HEK293 (cell line): ENCODE data around the gene OR5AU1.

Source experiments
- CTCF ChIA-PET: fragments of 350-600 bp; formaldehyde crosslinking; extraction: SDS; loops from one replicate; lab custom pipeline; 2021; ENCODE audit warnings: antibody characterized with exemption; lab: Yijun Ruan, JAX
- POLR2A ChIA-PET: fragments of 300-600 bp; formaldehyde crosslinking; extraction: SDS; loops from one replicate; lab custom pipeline; 2020; ENCODE audit warnings: antibody characterized with exemption, inconsistent platforms; lab: Yijun Ruan, JAX
- H3K27ac ChIP-seq: fragments of 200-500 bp; sonication (Bioruptor generic); 2 replicates; pipeline ENCODE4 v1.5.1; 2014; ENCODE audit warnings: low read depth, low read length, control low read depth, inconsistent platforms; ENCODE audit errors: extremely low read depth
- H3K36me3 ChIP-seq, 2 experiments: fragments of 200-500 bp in 1 of 2; sonication (Bioruptor generic) in 1 of 2; 1 replicate in 1 of 2; 2 replicates in 1 of 2; pipeline ENCODE4 v1.5.1; 2014 to 2017; ENCODE audit warnings: inconsistent platforms in 2 of 2, low read length in 2 of 2; ENCODE audit not compliant: control insufficient read depth in 2 of 2, insufficient read depth in 1 of 2
- H3K4me1 ChIP-seq: fragments of 200-500 bp; sonication (Bioruptor generic); 2 replicates; pipeline ENCODE4 v1.5.1; 2014; ENCODE audit warnings: mild to moderate bottlenecking, low read length, inconsistent platforms; ENCODE audit not compliant: control insufficient read depth, insufficient read depth
- H3K4me3 ChIP-seq: 2 replicates; pipeline ENCODE4 v1.5.1; 2011; ENCODE audit warnings: low read depth, mild to moderate bottlenecking, control low read depth, low read length, moderate library complexity
- H3K9me3 ChIP-seq: fragments of 200-500 bp; sonication (Bioruptor generic); 2 replicates; pipeline ENCODE4 v1.5.1; 2014; ENCODE audit warnings: low read depth, low read length, inconsistent platforms; ENCODE audit not compliant: control insufficient read depth, insufficient read depth
- EGR2 ChIP-seq: fragments of 450-650 bp; formaldehyde crosslinking; IDR thresholded peaks from 2 replicates; pipeline ENCODE4 v1.5.1; 2016; ENCODE audit warnings: low read depth, missing biosample characterization, missing genetic modification characterization
- GLI2 ChIP-seq: fragments of 450-650 bp; formaldehyde crosslinking; IDR thresholded peaks from 2 replicates; pipeline ENCODE4; 2017; ENCODE audit warnings: missing biosample characterization, missing genetic modification characterization, low read depth, borderline replicate concordance
- GLIS2 ChIP-seq: fragments of 450-650 bp; formaldehyde crosslinking; IDR thresholded peaks from 2 replicates; pipeline ENCODE4 v1.5.1; 2016; ENCODE audit warnings: missing biosample characterization, missing genetic modification characterization
- PRDM1 ChIP-seq: fragments of 450-650 bp; formaldehyde crosslinking; IDR thresholded peaks from 2 replicates; pipeline ENCODE4; 2016; ENCODE audit warnings: missing biosample characterization, missing genetic modification characterization
- TCF7L2 ChIP-seq: IDR thresholded peaks from 2 replicates; pipeline ENCODE4 v1.6.1; 2011; ENCODE audit warnings: low read depth, mild to moderate bottlenecking, inconsistent platforms, low read length, moderate library complexity, borderline replicate concordance
- ZBTB1 ChIP-seq: fragments of 450-650 bp; formaldehyde crosslinking; IDR thresholded peaks from 2 replicates; pipeline ENCODE4 v1.5.1; 2016; ENCODE audit warnings: missing biosample characterization, missing genetic modification characterization
- ZNF132 ChIP-seq: fragments of 450-650 bp; formaldehyde crosslinking; IDR thresholded peaks from 2 replicates; pipeline ENCODE4 v1.5.1; 2017; ENCODE audit warnings: missing biosample characterization, missing genetic modification characterization, borderline replicate concordance
- ZNF138 ChIP-seq: fragments of 450-650 bp; formaldehyde crosslinking; IDR thresholded peaks from 2 replicates; pipeline ENCODE4 v1.5.1; 2016; ENCODE audit warnings: missing biosample characterization, missing genetic modification characterization, borderline replicate concordance
- ZNF155 ChIP-seq: fragments of 450-650 bp; formaldehyde crosslinking; IDR thresholded peaks from 2 replicates; pipeline ENCODE4 v1.5.1; 2016; ENCODE audit warnings: missing biosample characterization, missing genetic modification characterization
- ZNF174 ChIP-seq: fragments of 450-650 bp; formaldehyde crosslinking; IDR thresholded peaks from 2 replicates; pipeline ENCODE4 v1.5.0; 2017; ENCODE audit warnings: missing biosample characterization, mild to moderate bottlenecking, missing genetic modification characterization
- ZNF354C ChIP-seq: fragments of 450-650 bp; formaldehyde crosslinking; IDR thresholded peaks from 2 replicates; pipeline ENCODE4 v1.5.1; 2016; ENCODE audit warnings: missing biosample characterization, missing genetic modification characterization, low read depth, borderline replicate concordance
- ZNF510 ChIP-seq: fragments of 450-650 bp; formaldehyde crosslinking; IDR thresholded peaks from 2 replicates; pipeline ENCODE4 v1.5.1; 2018; ENCODE audit warnings: mild to moderate bottlenecking, missing genetic modification characterization, missing biosample characterization; ENCODE audit not compliant: insufficient replicate concordance
- ZNF560 ChIP-seq: fragments of 450-650 bp; formaldehyde crosslinking; IDR thresholded peaks from 2 replicates; pipeline ENCODE4 v1.5.1; 2017; ENCODE audit warnings: missing biosample characterization, missing genetic modification characterization, borderline replicate concordance
- ZNF629 ChIP-seq: fragments of 450-650 bp; formaldehyde crosslinking; IDR thresholded peaks from 2 replicates; pipeline ENCODE4 v1.5.1; 2017; ENCODE audit warnings: missing biosample characterization, missing genetic modification characterization
- ZNF707 ChIP-seq: fragments of 450-650 bp; formaldehyde crosslinking; IDR thresholded peaks from 2 replicates; pipeline ENCODE4 v1.5.1; 2016; ENCODE audit warnings: missing biosample characterization, missing genetic modification characterization
- ZNF776 ChIP-seq: fragments of 450-650 bp; formaldehyde crosslinking; IDR thresholded peaks from 2 replicates; pipeline ENCODE4 v1.5.0; 2017; ENCODE audit warnings: missing biosample characterization, missing genetic modification characterization, borderline replicate concordance
- ZNF792 ChIP-seq: fragments of 450-650 bp; formaldehyde crosslinking; IDR thresholded peaks from 2 replicates; pipeline ENCODE4 v1.5.1; 2016; ENCODE audit warnings: missing biosample characterization, missing genetic modification characterization
- ZNF837 ChIP-seq: fragments of 450-650 bp; formaldehyde crosslinking; IDR thresholded peaks from 2 replicates; pipeline ENCODE4 v1.5.1; 2016; ENCODE audit warnings: missing biosample characterization, missing genetic modification characterization
- TF ChIP-seq, protein P1 (sequence below): fragments of 450-650 bp; formaldehyde crosslinking; IDR thresholded peaks from 2 replicates; pipeline ENCODE4 v1.5.1; 2016; ENCODE audit warnings: missing biosample characterization, missing genetic modification characterization
- TF ChIP-seq, protein P2 (sequence below): fragments of 450-650 bp; formaldehyde crosslinking; IDR thresholded peaks from 2 replicates; pipeline ENCODE4 v1.5.1; 2016; ENCODE audit warnings: missing biosample characterization, missing genetic modification characterization
- TF ChIP-seq, protein P3 (sequence below): fragments of 450-650 bp; formaldehyde crosslinking; IDR thresholded peaks from 2 replicates; pipeline ENCODE4 v1.5.1; 2016; ENCODE audit warnings: missing biosample characterization, missing genetic modification characterization, borderline replicate concordance

Gene OR5AU1

DNA sequence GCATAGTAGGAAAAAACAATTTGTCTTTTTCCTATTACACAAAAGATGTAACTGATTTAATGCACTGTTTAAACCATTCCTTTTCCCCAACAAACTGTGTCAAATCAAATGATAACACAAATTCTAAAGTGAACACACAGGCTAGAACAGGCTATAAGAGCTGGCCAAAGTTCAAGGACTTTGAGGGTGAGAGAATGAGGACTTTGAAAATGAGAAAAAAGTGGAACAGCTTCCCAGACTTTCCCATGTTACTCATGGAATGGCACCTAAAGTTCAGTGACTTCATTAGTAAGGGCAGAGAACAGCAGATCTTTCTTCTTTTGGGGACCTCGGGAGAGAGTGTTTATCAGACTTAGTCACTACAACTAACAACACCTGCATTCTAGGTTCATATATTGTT lies 32.4 kb downstream of the OR5AU1 start:
- TF ChIP-seq, protein P1, sequence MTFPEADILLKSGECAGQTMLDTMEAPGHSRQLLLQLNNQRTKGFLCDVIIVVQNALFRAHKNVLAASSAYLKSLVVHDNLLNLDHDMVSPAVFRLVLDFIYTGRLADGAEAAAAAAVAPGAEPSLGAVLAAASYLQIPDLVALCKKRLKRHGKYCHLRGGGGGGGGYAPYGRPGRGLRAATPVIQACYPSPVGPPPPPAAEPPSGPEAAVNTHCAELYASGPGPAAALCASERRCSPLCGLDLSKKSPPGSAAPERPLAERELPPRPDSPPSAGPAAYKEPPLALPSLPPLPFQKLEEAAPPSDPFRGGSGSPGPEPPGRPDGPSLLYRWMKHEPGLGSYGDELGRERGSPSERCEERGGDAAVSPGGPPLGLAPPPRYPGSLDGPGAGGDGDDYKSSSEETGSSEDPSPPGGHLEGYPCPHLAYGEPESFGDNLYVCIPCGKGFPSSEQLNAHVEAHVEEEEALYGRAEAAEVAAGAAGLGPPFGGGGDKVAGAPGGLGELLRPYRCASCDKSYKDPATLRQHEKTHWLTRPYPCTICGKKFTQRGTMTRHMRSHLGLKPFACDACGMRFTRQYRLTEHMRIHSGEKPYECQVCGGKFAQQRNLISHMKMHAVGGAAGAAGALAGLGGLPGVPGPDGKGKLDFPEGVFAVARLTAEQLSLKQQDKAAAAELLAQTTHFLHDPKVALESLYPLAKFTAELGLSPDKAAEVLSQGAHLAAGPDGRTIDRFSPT = no peak
- no peak for TF ChIP-seq ZNF132 (tag by site-specific recombination)
- no peak for TF ChIP-seq GLIS2
- TF ChIP-seq ZNF792 (tag by site-specific recombination) = no peak
- no peak for TF ChIP-seq ZNF138 (tag by site-specific recombination)
- ChIA-PET CTCF (interaction anchor here (0.6 to 3.0 kb wide), 10 partner anchors 9 to 677 kb away, joined by 3 to 11 read pairs (median 4); partner anchors contain the start of gene SALL2), POLR2A (no interaction called here)
- Histone ChIP-seq H3K27ac (no peak overlapping the region), H3K36me3 (no peaks in the 10 kb centered on the region; a peak in 1 of 3 replicates), H3K4me1 (no peaks in the 10 kb centered on the region), H3K4me3 (no peak overlapping the region), H3K9me3 (no peaks in the 10 kb centered on the region)

DNA sequence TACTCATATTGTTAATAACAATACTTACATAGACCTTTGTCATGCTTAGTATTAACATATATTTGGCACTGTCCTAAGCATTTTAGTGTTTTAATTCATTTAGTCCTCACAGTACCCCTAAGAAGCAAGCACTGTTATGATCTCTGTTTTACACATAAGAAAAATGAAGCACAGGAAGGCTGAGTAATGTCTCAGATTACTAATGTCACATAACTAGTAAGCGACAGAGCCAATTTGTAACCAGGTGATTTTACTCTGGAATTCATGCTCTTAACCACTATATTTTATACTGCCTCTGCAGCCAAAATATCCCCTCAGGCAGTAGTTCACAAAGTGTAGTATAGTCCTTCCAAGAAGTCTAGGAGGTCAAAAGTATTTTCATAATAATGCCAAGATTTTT lies 34.7 kb downstream of the OR5AU1 start:
- ChIA-PET CTCF (no interaction called here), POLR2A (interaction anchor here (0.7 kb wide), 1 partner anchor 71 kb away, joined by 7 read pairs; no protein-coding TSS in a partner anchor)
- Histone ChIP-seq H3K36me3 (no peaks in the 10 kb centered on the region; a peak in 1 of 3 replicates), H3K4me1 (no peaks in the 10 kb centered on the region), H3K9me3 (no peaks in the 10 kb centered on the region), H3K27ac (no peak overlapping the region), H3K4me3 (no peak overlapping the region)
- no peak for TF ChIP-seq TCF7L2
- no peak for TF ChIP-seq ZBTB1 (tag by site-specific recombination)
- TF ChIP-seq PRDM1 (tag by site-specific recombination) = no peak
- no peak for TF ChIP-seq ZNF354C
- TF ChIP-seq ZNF560 (tag by site-specific recombination) = no peak
- no peak for TF ChIP-seq ZNF837
- TF ChIP-seq EGR2 (tag by site-specific recombination) = no peak

DNA sequence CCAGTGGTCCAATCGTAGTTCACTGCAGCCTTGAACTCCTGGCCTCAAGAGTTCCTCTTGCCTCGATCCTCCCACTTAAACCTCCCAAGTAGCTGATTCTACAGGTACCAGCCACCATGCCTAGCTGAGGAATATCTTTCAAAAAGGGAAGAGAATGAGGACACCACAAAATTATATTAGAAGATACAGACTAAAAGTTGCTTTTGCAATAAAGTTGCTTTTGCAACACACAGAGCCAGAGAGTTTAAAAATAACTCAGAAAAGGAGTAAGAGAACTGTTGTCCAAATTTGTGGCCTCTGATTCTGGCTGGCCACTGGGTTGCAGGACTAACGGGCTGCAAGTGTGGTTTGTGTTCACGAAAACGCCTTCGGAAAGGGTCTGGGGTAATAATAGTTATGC lies 35.2 kb downstream of the OR5AU1 start:
- ChIA-PET CTCF (interaction anchor here (0.7 kb wide), 1 partner anchor 11 kb away, joined by 4 read pairs; no protein-coding TSS in a partner anchor), POLR2A (no interaction called here)
- TF ChIP-seq, protein P2, sequence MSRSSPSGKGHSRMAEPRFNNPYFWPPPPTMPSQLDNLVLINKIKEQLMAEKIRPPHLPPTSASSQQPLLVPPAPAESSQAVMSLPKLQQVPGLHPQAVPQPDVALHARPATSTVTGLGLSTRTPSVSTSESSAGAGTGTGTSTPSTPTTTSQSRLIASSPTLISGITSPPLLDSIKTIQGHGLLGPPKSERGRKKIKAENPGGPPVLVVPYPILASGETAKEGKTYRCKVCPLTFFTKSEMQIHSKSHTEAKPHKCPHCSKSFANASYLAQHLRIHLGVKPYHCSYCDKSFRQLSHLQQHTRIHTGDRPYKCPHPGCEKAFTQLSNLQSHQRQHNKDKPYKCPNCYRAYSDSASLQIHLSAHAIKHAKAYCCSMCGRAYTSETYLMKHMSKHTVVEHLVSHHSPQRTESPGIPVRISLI (tag by site-specific recombination) = no peak
- TF ChIP-seq ZNF629 (tag by site-specific recombination) = no peak
- TF ChIP-seq ZNF510 = no peak
- H3K4me3 ChIP-seq = no peak overlapping the region
- H3K4me1 ChIP-seq = no peaks in the 10 kb centered on the region
- no peaks in the 10 kb centered on the region for H3K9me3 ChIP-seq
- no peak overlapping the region for H3K27ac ChIP-seq
- H3K36me3 ChIP-seq = no peaks in the 10 kb centered on the region; a peak in 1 of 3 replicates

DNA sequence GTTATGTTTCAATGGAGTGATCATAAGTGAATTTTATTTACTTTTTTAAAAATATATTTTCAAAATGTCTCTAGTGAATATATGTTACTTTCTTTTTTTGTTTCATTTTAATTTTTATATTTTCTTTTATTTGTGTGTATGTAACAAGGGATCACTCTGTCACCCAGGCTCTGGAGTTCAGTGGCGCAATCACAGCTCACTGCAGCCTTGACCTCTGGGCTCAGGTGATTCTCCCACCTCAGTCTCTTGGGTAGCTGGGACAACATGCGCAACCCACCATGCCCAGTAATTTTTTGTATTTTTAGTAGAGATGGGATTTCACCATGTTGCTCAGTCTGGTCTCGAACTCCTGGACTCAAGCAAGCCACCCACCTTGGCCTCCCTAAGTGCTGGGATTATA lies 36.9 kb downstream of the OR5AU1 start:
- no peaks in the 10 kb centered on the region for H3K4me1 ChIP-seq
- H3K27ac ChIP-seq = no peak overlapping the region
- ChIA-PET POLR2A (no interaction called here), CTCF (interaction anchor here (0.7 to 1.4 kb wide), 3 partner anchors 14 to 147 kb away, joined by 3 to 6 read pairs (median 3); no protein-coding TSS in a partner anchor)
- no peaks in the 10 kb centered on the region; a peak in 1 of 3 replicates for H3K36me3 ChIP-seq
- H3K4me3 ChIP-seq = no peak overlapping the region
- H3K9me3 ChIP-seq = no peaks in the 10 kb centered on the region
- TF ChIP-seq ZNF174 = no peak
- no peak for TF ChIP-seq ZNF776 (tag by site-specific recombination)
- TF ChIP-seq ZNF155 (tag by site-specific recombination) = no peak
- no peak for TF ChIP-seq PRDM1 (tag by site-specific recombination)
- TF ChIP-seq, protein P3, sequence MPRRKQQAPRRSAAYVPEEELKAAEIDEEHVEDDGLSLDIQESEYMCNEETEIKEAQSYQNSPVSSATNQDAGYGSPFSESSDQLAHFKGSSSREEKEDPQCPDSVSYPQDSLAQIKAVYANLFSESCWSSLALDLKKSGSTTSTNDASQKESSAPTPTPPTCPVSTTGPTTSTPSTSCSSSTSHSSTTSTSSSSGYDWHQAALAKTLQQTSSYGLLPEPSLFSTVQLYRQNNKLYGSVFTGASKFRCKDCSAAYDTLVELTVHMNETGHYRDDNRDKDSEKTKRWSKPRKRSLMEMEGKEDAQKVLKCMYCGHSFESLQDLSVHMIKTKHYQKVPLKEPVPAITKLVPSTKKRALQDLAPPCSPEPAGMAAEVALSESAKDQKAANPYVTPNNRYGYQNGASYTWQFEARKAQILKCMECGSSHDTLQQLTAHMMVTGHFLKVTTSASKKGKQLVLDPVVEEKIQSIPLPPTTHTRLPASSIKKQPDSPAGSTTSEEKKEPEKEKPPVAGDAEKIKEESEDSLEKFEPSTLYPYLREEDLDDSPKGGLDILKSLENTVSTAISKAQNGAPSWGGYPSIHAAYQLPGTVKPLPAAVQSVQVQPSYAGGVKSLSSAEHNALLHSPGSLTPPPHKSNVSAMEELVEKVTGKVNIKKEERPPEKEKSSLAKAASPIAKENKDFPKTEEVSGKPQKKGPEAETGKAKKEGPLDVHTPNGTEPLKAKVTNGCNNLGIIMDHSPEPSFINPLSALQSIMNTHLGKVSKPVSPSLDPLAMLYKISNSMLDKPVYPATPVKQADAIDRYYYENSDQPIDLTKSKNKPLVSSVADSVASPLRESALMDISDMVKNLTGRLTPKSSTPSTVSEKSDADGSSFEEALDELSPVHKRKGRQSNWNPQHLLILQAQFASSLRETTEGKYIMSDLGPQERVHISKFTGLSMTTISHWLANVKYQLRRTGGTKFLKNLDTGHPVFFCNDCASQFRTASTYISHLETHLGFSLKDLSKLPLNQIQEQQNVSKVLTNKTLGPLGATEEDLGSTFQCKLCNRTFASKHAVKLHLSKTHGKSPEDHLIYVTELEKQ (tag by site-specific recombination) = no peak
- no peak for TF ChIP-seq ZNF707
- no peak for TF ChIP-seq GLI2 (tag by site-specific recombination)
